Loucy (cell line): ENCODE data around the gene PSMB2.

ENCODE experiments used
- EZH2phosphoT487 ChIP-seq: fragments of 200-600 bp; IDR thresholded peaks from 2 replicates; pipeline ENCODE4 v1.6.1; 2018; ENCODE audit warnings: antibody characterized with exemption, mild to moderate bottlenecking, moderate library complexity, borderline replicate concordance
- TF ChIP-seq, protein P1 (sequence below): fragments of 200-600 bp; sonication (generic); conservative IDR thresholded peaks from 2 replicates; pipeline ENCODE4 v1.5.1; 2014; ENCODE audit warnings: mild to moderate bottlenecking, antibody characterized with exemption, low read length

DNA sequence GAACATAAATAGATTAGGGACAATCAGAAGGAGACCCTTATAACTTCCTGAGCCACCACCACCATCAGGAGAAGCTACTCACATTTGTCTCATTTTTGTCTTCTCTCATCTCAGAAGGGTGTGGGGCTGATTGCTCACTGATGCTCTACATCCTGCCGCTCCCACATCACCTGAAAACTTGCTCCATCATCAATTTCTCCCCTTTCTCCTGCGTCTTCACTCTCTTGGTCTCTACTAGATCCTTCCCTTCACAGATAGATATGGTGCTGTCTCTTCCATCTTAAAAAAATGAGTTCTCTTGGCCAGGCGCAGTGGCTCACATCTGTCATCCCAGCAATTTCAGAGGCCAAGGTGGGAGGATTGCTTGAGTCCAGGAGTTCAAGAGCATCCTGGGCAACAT is 38.9 kb upstream of the PSMB2 start:
- TF ChIP-seq, protein P1, sequence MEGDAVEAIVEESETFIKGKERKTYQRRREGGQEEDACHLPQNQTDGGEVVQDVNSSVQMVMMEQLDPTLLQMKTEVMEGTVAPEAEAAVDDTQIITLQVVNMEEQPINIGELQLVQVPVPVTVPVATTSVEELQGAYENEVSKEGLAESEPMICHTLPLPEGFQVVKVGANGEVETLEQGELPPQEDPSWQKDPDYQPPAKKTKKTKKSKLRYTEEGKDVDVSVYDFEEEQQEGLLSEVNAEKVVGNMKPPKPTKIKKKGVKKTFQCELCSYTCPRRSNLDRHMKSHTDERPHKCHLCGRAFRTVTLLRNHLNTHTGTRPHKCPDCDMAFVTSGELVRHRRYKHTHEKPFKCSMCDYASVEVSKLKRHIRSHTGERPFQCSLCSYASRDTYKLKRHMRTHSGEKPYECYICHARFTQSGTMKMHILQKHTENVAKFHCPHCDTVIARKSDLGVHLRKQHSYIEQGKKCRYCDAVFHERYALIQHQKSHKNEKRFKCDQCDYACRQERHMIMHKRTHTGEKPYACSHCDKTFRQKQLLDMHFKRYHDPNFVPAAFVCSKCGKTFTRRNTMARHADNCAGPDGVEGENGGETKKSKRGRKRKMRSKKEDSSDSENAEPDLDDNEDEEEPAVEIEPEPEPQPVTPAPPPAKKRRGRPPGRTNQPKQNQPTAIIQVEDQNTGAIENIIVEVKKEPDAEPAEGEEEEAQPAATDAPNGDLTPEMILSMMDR = no peak
- TF ChIP-seq EZH2phosphoT487 = no peak
